Activated CD8-positive, alpha-beta memory T cell treated with anti-CD3 and anti-CD28 coated beads, Interleukin-2, amount 50 U/mL, for 4 hours (primary cell): ENCODE results near the gene WDR55.
"Not testable (repeated sequence)": the region's sequence is repeated elsewhere in the genome, so short reads cannot be mapped to it uniquely, and the experiment has no call there.

Experiments
- DNase-seq: peaks from one replicate; pipeline ENCODE4 v3.0.0-alpha.2; 2020

Gene WDR55

DNA sequence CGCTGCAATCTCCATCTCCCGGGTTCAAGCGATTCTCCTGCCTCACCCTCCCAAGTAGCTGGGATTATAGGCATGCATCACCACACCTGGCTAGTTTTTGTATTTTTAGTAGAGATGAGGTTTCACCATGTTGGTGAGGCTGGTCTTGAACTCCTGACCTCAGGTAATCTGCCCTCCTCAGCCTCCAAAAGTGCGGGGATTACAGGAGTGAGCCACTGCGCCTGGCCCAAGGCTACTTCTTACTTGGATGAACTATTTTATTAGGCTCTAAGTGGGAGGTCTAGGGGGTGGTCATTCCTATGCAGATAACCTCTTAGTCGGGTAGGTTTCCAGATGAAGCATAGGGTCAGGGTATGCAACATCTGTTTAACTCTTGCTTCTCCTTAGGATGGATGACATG is 4.3 kb upstream of the WDR55 start:
- DNase-seq = not testable (repeated sequence)

GRCh38 chr5:140664030-140664358 is 710 bp upstream of the WDR55 start:
- DNase-seq = no peak

DNA sequence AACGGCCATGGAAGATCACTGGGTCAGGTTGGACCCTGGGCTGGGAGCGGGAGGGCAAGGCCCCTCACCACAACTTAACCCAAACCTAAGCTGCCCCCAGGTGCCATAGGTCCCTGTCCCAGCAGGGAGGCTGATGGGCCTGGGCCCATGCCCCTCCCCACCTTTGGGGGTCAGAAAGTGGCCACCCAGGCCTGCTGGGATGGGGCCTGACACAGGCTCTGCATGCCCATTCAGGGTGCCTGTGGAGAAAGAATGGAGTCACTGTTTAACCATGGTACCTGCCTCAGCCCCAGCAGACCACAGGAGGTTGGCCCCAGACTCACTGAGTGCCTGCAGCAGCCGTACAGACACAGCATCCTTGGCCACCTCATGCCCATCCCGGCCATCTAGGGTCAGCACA is 6.3 kb downstream of the WDR55 start:
- DNase-seq = not testable (repeated sequence)

- no peak for DNase-seq
Observed at GRCh38 chr5:140671472-140672125, 6.9 kb downstream of the WDR55 start.

GRCh38 chr5:140672455-140673186 is 7.9 kb downstream of the WDR55 start:
- no peak for DNase-seq

- no peak for DNase-seq
Observed at GRCh38 chr5:140673187-140673976, 8.7 kb downstream of the WDR55 start, which contains the start of gene DND1. TSS of gene DND1 (minus strand) at chr5:140673576. CDS start at chr5:140673542, 34 bp downstream.

GRCh38 chr5:140674211-140674610 is 9.5 kb downstream of the WDR55 start:
- no peak for DNase-seq

DNA sequence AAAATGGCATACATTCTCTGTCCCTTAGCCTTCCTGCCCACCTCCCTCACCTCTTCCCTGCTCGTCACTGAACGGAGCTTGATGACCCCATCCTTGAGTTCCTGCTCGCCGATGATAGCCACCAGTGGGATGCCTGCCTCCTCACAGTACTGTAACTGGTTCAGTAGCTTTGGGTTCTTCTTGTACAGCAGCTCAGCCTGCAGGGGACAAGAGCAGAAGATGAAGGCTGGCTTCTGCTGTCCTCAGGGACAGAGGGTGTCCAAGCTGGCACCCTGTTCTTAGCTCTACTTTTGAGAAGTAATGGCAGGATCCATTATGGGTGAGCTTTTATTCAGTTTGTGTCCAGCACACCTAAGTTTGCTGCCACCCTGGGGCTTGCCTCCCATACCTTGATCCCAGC is 9.9 kb downstream of the WDR55 start:
- DNase-seq = no peak

DNA sequence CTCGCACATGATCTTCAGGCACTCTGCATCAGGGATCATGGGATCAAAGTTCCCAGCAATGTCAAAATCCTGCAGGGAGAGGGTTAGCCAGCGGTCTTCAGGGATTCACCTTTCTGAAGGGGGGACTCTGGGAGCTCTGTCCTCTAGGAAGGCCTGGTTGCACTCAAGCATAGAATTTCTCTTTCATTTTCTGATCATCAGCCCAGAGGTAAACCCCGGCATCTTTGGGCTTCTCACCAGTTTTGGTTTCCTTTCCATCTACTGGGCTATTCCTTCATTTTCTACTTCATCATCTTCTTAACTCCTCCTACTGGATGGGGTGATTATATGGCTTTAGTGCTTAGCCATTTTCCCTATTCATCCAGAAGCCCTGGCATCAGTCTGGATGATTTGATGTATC is 13.2 kb downstream of the WDR55 start:
- DNase-seq = no peak

- no peak for DNase-seq
Observed at GRCh38 chr5:140678993-140679392, 14.3 kb downstream of the WDR55 start.

DNA sequence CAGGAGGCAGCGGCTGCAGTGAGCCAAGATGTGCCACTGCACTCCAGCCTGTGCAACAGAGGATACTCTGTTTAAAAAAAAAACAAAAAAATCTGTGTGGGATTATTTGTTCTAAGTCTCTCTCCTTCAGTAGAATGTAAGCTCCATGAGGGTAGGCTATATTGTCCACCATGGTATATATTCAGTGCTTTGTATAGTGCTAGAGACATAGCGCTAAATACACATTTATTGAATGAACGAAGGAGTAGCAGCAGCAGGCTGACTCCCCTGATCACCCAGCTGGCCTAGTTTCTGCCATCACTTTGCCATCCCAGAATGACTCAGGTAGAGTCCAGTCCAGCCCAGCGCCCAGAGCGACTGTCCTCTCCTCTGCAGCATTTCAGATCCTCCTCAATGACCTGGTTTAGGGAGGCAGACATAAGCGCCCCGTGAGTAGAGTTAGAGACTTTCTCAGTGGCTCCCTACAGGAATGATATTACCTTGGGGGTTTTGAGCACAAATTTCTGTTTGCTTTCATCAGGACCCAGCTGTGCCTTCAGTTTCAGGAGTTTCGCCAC is 25.8 kb downstream of the WDR55 start:
- DNase-seq = no peak

DNA sequence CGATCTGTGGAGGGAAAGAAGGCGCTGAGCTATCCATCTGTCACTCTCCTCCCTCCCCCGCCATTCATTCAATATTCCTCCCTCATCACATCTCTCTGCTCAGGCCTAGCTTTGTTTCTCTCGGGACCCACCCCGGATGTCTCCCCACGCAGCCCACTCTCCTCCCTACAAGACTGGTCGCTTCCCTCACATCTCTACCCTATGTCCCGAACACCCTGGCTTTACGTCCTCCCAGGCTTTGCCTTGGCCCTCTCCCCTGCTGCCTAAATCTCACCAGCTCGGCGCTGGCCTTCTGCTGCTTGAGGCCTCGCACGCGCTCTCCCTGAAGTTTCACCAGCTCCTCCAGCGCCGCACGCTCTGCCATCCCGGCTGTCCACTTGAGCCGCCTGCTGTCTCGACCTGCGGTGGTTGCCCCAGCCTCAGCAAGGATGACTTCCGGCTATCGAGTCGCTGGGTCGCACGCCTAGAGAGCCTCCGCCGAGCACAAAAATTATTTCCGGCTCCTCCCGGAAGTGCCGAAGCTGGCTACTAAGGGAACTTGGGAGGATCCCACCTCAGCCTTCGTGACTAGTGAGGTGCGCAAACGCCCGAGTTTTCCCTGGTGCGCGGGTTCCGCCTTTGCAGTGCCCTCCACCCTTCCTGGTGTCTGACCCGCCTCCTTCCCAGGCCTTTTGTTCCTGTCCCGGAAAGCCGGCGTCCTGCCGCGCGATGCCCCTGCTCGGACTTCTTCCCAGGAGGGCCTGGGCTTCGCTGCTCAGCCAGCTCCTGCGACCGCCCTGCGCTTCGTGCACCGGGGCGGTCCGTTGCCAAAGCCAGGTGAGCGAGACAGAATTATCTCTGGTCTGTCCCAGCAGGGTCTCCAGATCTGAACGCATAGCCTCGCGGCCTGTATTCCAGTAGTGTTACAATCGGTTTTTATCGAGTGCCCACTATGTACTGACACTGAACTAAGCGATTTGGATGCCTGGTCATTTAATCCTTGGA is 26.5 kb downstream of the WDR55 start, which contains the start of the genes HARS1 and HARS2:
HARS1 (minus strand) TSS at position 430 of the 984 bp plus-strand sequence; CDS start at position 364, 66 bp downstream.
HARS2 (plus strand) TSS at position 515 of the 984 bp plus-strand sequence; CDS start at position 709, 194 bp downstream.
- DNase-seq = peak; percentile 77

GRCh38 chr5:140694276-140694675 is 29.6 kb downstream of the WDR55 start:
- no peak for DNase-seq

DNA sequence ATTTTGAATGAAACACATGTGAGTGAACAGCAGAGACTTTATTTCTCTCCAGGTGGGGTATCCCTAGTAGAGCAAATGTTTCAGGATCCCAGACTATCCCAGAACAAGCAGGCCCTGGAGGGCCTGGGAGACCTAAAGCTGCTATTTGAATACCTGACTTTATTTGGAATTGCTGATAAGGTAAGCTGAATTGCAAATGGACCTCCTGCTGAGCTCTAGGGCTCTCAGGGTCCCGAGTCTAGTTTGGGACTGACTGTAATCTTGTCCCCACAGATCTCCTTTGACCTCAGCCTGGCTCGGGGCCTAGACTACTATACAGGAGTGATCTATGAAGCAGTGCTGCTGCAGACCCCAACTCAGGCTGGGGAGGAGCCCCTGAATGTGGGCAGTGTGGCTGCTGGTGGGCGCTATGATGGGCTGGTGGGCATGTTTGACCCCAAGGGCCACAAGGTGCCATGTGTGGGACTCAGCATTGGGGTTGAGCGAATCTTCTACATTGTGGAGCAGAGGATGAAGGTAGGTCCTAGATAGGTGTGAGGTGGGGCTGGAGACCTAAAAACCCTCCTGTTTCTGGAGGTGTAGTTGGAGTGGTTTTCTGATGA is 32.3 kb downstream of the WDR55 start:
- no peak for DNase-seq

GRCh38 chr5:140700177-140701144 is 35.8 kb downstream of the WDR55 start, which contains the start of gene ZMAT2:
TSS of gene ZMAT2 (plus strand) at chr5:140700447. CDS start at chr5:140700461, 14 bp downstream.
- peak; percentile 89 for DNase-seq

DNA sequence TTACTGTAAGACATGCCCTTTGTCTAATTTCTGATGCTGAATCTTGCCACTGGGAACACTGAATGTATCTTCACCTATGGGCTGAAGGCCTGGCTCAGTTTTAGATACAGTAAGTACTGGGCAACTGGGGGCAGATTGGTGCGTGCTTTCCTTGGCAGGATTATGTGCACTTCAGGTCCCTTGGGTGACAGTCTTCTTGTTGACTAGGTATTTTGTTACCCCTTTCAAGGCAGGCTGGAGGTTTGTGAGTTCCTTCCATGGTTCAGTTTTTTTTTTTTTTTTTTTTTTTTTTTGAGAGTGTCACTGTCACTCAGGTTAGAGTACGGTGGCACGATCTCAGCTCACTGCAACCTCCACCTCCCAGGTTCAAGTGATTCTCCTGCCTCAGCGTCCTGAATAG is 43.1 kb downstream of the WDR55 start:
- no peak for DNase-seq

DNA sequence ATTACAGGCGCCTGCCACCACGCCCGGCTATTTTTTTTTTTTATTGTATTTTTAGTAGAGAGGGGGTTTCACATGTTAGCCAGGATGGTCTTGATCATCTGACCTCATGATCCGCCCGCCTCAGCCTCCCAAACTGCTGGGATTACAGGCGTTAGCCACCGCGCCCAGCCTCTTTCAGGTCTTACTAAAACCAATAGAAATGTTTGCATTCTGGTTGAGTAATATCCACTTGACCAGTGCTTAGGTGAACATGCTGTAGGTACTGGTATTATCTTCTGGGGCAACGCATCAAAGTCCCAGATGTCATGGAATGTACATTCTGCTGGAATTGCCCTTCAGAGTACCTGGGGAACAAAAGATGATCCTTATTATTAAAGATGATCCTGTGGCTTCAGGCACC is 44.1 kb downstream of the WDR55 start:
- not testable (repeated sequence) for DNase-seq

- peak; percentile 86 for DNase-seq
Observed at GRCh38 chr5:140710899-140711552, 46.3 kb downstream of the WDR55 start.

GRCh38 chr5:140711794-140712193 is 47.1 kb downstream of the WDR55 start:
- no peak for DNase-seq
